Stimulated activated CD4-positive, alpha-beta T cell treated with anti-CD3 and anti-CD28 coated beads, Interleukin-15, amount 100 ng/mL, for 24 hours (primary cell): ENCODE results near the gene ERICH2.

Source experiments
- DNase-seq: peaks from one replicate; pipeline ENCODE4 v3.0.0-alpha.2; 2020

The ERICH2 gene

GRCh38 chr2:170817093-170818035 is 47.2 kb downstream of the ERICH2 start:
- peak; percentile 55 for DNase-seq

DNA sequence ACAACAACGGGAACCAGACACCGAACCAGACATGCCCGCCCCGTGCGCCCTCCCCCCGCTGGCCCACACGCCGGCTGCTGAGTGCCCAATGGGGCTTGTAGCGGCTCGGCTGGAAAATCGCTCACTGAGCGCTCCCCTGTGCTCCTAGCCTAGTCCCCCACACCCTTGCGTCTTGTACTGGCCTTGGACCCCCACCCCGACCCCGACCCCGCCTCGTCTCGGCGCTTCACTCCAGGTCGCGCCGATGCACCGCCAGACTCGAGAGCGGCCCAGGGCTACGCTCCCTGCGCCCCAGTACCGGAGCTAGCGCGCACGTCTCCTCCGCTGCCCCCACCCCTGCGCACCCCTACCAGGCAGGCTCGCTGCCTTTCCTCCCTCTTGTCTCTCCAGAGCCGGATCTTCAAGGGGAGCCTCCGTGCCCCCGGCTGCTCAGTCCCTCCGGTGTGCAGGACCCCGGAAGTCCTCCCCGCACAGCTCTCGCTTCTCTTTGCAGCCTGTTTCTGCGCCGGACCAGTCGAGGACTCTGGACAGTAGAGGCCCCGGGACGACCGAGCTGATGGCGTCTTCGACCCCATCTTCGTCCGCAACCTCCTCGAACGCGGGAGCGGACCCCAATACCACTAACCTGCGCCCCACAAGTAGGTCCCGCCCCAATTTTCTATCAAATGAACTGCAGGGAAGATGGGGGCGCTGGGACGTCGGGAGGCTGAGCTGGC is 48.0 kb downstream of the ERICH2 start:
- DNase-seq = peak; percentile 32

DNA sequence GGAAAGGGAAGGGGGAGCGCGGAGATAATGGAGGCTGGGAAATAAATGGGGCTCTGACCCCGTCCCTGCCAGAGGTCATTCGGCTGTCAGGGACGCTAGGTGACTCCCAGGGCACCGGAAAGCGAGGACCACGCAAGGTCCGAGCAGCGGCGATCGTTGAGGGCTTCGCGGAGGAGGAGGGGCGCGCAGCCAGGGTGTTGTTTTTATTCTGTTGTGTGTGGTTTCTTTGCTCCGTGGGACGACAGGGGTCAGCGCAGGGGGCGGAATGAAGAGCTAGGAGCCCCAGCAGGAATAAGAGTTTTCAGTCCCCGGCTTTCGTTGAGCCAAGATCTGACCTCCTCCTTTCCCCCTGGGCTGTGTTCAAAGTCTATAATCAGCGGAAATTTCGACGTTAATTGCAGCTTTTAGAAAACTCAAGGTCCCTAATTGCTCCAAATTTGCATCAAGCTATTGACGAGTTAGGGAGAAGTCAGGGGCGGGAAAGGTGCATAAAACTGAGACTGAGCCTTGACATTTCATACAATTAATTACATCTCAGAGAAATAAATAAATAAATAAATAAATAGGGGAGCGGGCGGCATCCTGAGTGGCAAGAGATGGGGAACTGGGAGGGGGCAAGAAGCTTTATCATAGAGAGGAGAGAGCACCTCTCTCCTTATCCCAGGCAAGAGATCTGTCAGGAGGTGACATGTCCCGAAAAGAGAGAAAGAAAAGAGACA is 48.7 kb downstream of the ERICH2 start:
- no peak for DNase-seq

DNA sequence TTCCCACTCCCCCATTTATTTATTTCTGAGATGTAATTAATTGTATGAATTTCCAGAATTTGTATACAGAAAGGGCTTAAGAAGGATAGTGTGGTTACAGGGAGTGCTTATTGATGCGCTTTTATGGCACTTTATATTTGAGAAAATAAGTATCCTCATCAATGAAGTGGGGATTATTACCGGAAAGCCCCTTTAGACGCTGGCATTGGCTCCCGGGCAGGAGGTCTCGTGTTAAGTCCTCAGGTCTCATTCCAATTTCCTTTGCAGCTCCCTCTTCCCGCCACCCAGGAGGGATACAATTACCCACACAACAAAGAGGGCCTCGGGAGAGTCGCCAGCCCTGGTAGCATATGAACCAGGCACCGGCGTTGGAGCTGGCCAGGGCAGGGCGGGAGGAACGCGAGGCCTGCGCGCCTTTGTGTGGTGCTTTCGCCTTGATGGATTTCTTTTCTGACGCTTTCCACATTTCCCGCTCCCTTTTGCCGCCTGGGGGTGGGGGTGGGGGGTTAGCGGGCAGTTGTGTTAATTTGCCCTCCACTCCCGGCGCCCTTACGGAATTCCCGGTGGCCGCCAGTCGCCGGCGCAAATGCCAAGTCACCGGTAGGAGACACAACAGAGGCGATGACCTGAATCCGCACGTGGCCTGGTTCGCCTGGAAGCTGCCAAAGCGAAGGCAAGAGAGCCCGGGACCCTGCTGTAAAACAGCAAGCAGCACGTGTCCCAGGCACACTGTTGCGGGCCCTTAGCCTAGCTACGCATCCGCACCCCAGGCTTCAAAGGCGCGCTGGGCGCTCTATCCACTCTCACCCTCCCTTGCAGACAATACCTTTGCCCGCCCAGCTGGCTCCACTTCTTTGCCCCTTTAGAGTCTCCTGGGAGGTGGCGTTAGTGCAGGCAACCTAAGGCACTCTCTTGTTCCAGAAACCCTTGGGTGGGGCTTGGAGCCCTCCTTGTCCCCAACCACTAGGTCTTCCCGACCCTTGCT is 49.8 kb downstream of the ERICH2 start:
- DNase-seq = peak; percentile 36

DNA sequence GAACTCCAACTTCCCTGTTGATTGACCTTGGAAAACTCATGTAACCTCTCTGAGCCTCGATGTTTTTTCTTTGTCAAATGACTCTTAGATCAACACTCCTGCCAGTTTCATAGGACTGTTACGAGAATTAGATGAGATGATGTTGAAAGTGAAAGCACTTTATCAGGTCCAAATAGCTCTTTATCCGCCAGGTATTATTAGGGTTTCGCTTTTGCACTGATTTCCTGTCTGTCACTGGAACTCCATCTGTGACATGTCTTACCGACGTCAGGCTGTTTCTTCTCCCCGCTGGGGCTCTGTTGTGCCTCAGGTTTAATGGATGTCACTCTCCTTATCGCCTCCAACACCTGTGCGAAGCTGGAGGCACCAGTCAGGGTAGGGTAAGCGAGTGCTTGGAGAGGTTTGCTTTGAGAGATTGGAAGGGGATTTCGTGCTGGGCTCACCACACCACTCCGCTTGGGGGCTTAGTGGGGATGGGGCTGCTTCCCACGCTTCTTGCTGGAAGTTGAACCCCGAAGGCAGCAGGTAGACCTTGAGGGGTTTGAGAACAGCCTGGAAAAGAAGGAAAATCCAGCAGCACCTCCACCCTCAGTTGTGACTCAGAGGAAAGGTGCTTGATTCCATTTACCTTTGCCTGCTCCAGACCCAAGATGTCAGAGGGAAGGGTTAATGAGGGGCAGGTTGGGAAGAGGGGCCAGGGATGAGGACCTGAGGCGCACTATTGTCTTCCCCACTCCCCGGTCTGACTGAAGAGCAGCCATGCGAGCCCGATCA is 50.8 kb downstream of the ERICH2 start:
- no peak for DNase-seq

GRCh38 chr2:170821531-170822289 is 51.5 kb downstream of the ERICH2 start:
- DNase-seq = no peak

- DNase-seq = peak; percentile 72
Measured at GRCh38 chr2:170822290-170823087, 52.3 kb downstream of the ERICH2 start.

DNA sequence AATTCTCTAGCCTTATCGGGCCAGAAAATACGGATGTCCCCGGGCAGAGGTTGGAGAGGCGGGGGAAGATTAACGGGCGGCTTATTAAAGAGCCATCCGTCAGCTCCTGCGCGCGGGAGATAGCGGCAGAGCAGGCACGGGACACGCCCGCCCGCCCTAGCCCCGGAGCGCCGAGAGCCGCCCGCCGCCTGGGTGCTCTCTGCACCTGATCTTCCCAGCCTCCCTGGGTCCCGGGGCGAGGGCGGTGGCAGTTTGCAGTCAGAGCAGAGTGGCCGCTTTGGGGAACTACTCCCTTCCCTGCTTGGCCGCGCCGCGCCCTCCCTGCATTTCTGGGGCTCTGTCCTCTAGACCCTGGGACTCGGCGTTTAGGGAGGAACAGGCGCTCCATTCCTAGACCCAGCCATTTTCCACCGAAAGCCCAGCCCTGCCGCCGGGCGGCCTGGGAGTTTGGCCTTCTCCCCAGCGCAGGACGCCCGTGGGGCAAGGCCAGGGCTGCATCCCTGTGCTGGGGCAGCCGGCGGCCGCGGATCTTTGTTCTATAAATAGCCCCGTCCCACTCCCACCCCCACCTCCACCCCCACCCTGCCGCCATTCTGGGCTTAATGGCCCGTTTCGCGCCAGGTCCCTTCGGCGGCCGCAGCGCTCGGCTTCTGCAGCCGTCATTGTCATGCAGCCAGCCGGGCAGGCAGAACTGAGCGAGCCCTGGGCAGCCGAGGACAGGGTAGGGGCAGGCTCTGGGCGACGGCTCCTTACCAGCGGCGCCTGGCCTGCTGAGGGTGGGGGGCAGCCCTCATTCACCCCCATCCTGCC is 53.1 kb downstream of the ERICH2 start:
- peak; percentile 56 for DNase-seq

DNA sequence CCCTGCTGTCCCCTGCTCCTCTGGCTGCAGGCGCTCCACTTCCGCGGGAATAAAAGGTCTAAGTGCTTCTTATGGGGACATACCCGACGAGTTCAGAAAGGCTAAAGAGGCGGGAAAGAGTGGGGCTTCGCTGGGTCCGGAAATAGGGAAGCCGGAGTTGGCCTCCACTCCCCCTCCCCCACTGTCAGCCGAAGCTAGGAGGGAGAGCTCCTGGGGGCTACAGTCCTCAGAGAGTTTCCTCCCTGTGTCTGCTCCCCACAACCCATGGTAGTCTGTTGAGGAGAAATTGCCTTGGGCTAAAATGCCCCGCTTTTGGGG is 53.7 kb downstream of the ERICH2 start:
- DNase-seq = no peak

- no peak for DNase-seq
Measured at GRCh38 chr2:170824526-170825015, 54.4 kb downstream of the ERICH2 start.

GRCh38 chr2:170827841-170828532 is 57.8 kb downstream of the ERICH2 start:
- DNase-seq = no peak

GRCh38 chr2:170828533-170828916 is 58.3 kb downstream of the ERICH2 start:
- DNase-seq = no peak

DNA sequence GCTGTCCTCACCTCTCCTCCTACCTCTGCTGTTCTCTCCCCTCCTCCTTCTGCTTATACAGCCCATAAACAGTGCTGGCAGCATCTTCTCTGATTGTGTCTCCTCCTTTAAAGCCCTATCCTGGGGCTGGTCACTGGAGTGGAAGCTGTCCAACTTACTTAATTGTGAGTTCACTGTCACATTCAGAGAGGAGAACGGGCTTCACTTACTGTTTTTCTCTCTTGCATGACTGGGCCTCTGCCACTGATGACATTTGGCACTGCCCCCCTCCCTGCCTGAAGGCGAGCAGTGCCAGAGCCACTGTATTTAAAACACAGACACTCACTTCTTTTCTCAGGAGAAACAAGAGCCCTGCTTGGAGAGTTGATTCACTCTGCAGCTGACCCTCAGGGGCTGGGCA is 58.9 kb downstream of the ERICH2 start:
- no peak for DNase-seq

GRCh38 chr2:170830166-170830565 is 60.0 kb downstream of the ERICH2 start:
- DNase-seq = no peak

- DNase-seq = no peak
Measured at GRCh38 chr2:170831115-170831514, 60.9 kb downstream of the ERICH2 start.

- no peak for DNase-seq
Measured at GRCh38 chr2:170836027-170836426, 65.8 kb downstream of the ERICH2 start.

DNA sequence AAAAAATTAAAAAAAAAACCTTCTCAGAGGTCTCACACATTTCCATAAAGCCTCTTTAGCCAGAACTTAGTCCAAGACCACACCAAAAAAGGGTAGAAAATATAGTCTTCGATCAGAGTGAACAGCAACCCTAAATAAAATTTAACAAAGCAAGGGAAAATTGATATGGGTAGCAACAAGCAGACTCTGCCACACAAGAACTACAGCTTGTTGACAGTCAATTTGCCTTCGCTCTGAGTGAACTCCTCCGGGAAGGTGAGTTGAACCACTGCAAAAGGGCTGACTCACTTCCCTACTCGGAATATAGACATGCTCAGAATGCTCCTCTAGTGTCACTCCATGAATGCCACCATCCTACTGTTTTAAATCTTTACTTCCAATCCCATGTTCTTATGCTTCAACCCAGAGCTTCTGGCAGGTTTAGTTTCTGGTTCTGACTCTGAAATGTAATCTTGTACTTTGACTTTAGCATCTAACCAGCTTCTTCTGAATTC is 70.6 kb downstream of the ERICH2 start:
- DNase-seq = no peak

DNA sequence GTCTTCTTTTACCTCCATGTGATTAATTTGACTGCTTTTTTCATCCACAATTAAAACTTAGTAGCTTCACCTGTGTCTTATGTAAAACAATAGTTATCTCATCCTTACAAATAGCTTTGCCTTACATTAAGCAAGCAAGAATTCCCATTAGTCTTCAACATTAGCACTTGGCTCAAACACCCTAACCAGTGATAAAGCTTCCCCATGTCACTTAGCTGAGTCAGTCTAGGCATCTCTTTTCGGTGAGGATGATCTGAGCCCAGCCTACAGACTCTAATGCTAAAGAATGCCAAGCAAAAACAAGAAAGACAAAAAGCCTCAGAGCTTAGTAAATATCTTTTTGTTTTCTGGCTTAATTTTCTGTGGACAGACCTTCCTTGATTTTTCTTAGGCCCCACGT is 72.6 kb downstream of the ERICH2 start:
- DNase-seq = no peak
